NCI-H2227 (cell line): Measurements from ENCODE around the gene SLF1.

ENCODE experiments used
- DNase-seq: peaks from one replicate; lab custom pipeline; 2025; ENCODE audit not compliant: unreplicated experiment; lab: John Stamatoyannopoulos, UW

SLF1 gene

GRCh38 chr5:94707359-94707758 is 88.9 kb downstream of the SLF1 start:
- no peak for DNase-seq

- DNase-seq = no peak
Measured at GRCh38 chr5:94709277-94709676, 90.8 kb downstream of the SLF1 start.

GRCh38 chr5:94711785-94712184 is 93.3 kb downstream of the SLF1 start:
- no peak for DNase-seq

GRCh38 chr5:94715768-94716167 is 97.3 kb downstream of the SLF1 start:
- no peak for DNase-seq

GRCh38 chr5:94725142-94725541 is 106.7 kb downstream of the SLF1 start:
- DNase-seq = no peak

GRCh38 chr5:94731471-94731870 is 113.0 kb downstream of the SLF1 start:
- no peak for DNase-seq

GRCh38 chr5:94736498-94736897 is 118.0 kb downstream of the SLF1 start:
- DNase-seq = no peak

- no peak for DNase-seq
Measured at GRCh38 chr5:94740286-94740685, 121.8 kb downstream of the SLF1 start.

GRCh38 chr5:94742852-94743251 is 124.4 kb downstream of the SLF1 start:
- DNase-seq = no peak

GRCh38 chr5:94744906-94745305 is 126.4 kb downstream of the SLF1 start:
- DNase-seq = no peak

GRCh38 chr5:94745786-94746730 is 127.6 kb downstream of the SLF1 start:
- peak; percentile 48 for DNase-seq

GRCh38 chr5:94746731-94747124 is 128.3 kb downstream of the SLF1 start:
- DNase-seq = no peak
